ENCODE data around the gene SMIM22.

SMIM22 gene

GRCh38 chr16:4795828-4796572 lies 831 bp downstream of the SMIM22 start:
- Mint-ChIP-seq H3K4me3 (no peak overlapping the region), H3K4me1 (ENCODE audit: low read depth) (peaks cover 25% of the 10 kb centered on the region)
- intact Hi-C loops (cut with micrococcal nuclease): no loop called here

GRCh38 chr16:4796982-4797804 lies 2.0 kb downstream of the SMIM22 start:
- peak overlapping the region; percentile 49 for H3K27ac Mint-ChIP-seq
- H3K4me3 Mint-ChIP-seq: no peak overlapping the region
- peaks cover 73% of the 10 kb centered on the region for H3K36me3 Mint-ChIP-seq (ENCODE audit: low read depth)
- no peaks in the 10 kb centered on the region for H3K9me3 Mint-ChIP-seq
- H3K4me1 Mint-ChIP-seq (ENCODE audit: low read depth): peaks cover 35% of the 10 kb centered on the region
- intact Hi-C loops (cut with micrococcal nuclease): no loop called here
- no peaks in the 10 kb centered on the region for H3K27me3 Mint-ChIP-seq

More at GRCh38 chr16:4795828-4796572, 831 bp downstream of the SMIM22 start:
- H3K9me3 Mint-ChIP-seq: no peaks in the 10 kb centered on the region
- no peaks in the 10 kb centered on the region for H3K27me3 Mint-ChIP-seq
- no peak overlapping the region for H3K27ac Mint-ChIP-seq
- H3K36me3 Mint-ChIP-seq (ENCODE audit: low read depth): peaks cover 61% of the 10 kb centered on the region

GRCh38 chr16:4797805-4798252 lies 2.7 kb downstream of the SMIM22 start:
- Mint-ChIP-seq H3K27me3 (no peaks in the 10 kb centered on the region), H3K4me1 (ENCODE audit: low read depth) (peaks cover 35% of the 10 kb centered on the region), H3K9me3 (no peaks in the 10 kb centered on the region), H3K27ac (no peak overlapping the region), H3K36me3 (ENCODE audit: low read depth) (peaks cover 74% of the 10 kb centered on the region), H3K4me3 (no peak overlapping the region)
- intact Hi-C loops (cut with micrococcal nuclease): no loop called here

DNA sequence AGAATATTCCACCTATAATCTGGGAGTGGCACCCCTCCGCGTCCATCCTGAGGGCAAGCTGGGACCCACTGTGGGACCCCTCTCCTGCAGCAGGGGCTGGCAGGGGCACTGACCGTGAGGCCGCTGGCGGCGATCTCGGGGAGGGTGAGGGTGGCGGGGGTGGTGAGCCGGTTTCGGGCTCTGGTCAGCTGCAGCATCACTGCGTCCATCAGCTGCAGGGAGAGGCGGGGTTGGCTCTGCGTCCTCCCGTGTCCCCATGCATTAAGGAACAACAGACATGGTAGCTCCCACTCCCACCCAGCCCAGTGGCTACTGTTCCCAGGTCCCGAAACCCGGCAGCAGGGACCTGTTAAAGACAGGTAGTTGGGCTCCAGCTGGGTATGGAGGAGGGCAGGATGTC lies 3.3 kb downstream of the SMIM22 start:
- Mint-ChIP-seq H3K27ac (peak overlapping the region; percentile 18), H3K27me3 (no peaks in the 10 kb centered on the region), H3K4me3 (no peak overlapping the region), H3K36me3 (ENCODE audit: low read depth) (peaks cover 74% of the 10 kb centered on the region), H3K9me3 (no peaks in the 10 kb centered on the region), H3K4me1 (ENCODE audit: low read depth) (peaks cover 35% of the 10 kb centered on the region)
- intact Hi-C loops (cut with micrococcal nuclease): no loop called here

DNA sequence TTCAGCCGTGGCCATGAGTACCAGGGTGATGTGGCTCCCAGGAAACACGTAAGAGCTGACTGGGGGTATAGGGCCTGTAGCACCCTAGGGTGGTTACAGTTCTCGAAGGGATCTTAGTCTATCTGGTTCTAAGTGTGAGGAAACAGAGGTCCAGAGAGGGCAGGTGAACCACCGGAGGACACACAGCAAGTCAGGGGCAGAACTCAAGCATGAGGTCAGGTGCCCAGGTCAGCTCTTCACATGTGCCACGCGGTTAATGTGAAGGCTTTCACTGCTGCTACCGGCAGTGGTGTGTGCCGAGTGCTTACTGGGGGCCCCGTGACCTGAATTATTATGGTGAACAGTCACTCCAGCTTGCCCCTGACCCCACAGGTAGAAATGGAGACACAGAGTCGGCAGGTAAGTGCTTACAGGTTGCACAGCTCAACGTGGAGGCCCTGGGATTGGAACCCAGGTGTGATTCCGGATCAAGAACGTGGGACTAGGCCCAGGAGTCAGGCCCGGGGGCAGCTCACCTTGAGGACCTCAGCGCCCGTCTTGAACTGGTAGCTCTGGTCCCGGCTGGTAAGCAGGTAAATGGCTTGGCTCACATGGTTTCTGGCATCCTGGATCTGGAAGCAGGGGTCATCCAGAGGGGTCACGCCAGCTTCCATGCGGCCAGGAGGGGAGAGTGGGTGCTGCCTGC lies 4.1 kb downstream of the SMIM22 start:
- Mint-ChIP-seq H3K4me1 (ENCODE audit: low read depth) (peaks cover 44% of the 10 kb centered on the region), H3K36me3 (ENCODE audit: low read depth) (peaks cover 82% of the 10 kb centered on the region), H3K9me3 (no peaks in the 10 kb centered on the region), H3K4me3 (no peak overlapping the region), H3K27ac (peak overlapping the region; percentile 18), H3K27me3 (no peaks in the 10 kb centered on the region)
- intact Hi-C loops (cut with micrococcal nuclease): no loop called here

- H3K36me3 Mint-ChIP-seq (ENCODE audit: low read depth): peaks cover 87% of the 10 kb centered on the region
- peak overlapping the region; percentile 92 for H3K4me3 Mint-ChIP-seq
- H3K9me3 Mint-ChIP-seq: no peaks in the 10 kb centered on the region
- peak overlapping the region; percentile 97 for H3K27ac Mint-ChIP-seq
- intact Hi-C loops (cut with micrococcal nuclease): loop anchor here (5.0 kb wide), 1 partner anchor 47 kb away; the partner anchor contains the start of genes GLYR1 and UBN1
- peaks cover 56% of the 10 kb centered on the region for H3K4me1 Mint-ChIP-seq (ENCODE audit: low read depth)
- no peaks in the 10 kb centered on the region for H3K27me3 Mint-ChIP-seq
Observed at GRCh38 chr16:4800290-4801041, 5.3 kb downstream of the SMIM22 start.

- peak overlapping the region; percentile 97 for H3K27ac Mint-ChIP-seq
- H3K36me3 Mint-ChIP-seq (ENCODE audit: low read depth): peaks cover 86% of the 10 kb centered on the region
- intact Hi-C loops (cut with micrococcal nuclease): loop anchor here (5.0 kb wide), 1 partner anchor 46 kb away; the partner anchor contains the start of genes GLYR1 and UBN1
Observed at GRCh38 chr16:4801051-4801961, 6.1 kb downstream of the SMIM22 start.

DNA sequence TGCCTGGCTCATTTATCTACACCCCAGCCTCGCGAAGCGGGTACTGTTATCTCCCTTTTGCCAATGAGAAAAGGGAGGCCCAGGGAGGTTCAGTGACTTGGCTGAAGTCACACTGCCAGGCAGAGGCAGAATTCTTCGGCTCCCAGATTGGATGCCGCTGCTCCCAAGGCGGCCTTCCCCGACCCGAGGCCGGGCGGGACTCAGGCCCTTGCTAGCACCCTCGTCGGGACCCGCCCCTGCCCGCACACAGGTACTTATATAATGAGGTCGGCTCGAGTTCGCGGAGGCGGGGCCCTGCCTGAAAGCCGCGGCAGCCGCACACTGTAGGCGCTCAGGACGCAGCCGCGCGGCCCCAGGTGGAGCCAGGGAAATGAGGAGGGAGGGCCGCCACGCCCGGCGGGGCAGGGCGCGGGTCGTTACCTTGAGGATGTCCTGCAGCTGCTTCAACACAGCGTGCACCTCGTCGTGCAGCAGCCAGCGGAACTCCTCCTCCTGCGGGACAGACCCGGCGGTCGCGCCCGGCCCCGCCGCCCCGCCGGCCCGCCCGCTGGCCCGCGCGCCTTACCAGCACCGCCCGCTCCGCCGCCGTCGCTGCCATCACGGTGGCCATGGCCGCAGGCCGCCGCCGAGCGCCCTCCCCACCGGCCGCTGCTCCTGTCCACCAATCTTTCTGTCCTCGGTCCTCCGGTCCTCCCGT lies 6.9 kb downstream of the SMIM22 start, which contains the start of gene ROGDI:
Gene ROGDI (minus strand): TSS at position 672 of the 697 bp plus-strand sequence. CDS start 62 bp downstream, at position 610.
- Mint-ChIP-seq H3K36me3 (ENCODE audit: low read depth) (peaks cover 86% of the 10 kb centered on the region), H3K27ac (peak within 1 kb of the TSS; percentile 97), H3K4me1 (ENCODE audit: low read depth) (peaks cover 63% of the 10 kb centered on the region), H3K4me3 (peak within 1 kb of the TSS; percentile 92), H3K9me3 (no peaks in the 10 kb centered on the region), H3K27me3 (no peaks in the 10 kb centered on the region)
- intact Hi-C loops (cut with micrococcal nuclease): loop anchor here (2.0 to 5.0 kb wide), 2 partner anchors 45 to 67 kb away; partner anchors contain the start of genes ANKS3, DNAAF8, GLYR1 and UBN1

More at GRCh38 chr16:4801051-4801961, 6.1 kb downstream of the SMIM22 start:
- Mint-ChIP-seq H3K4me1 (ENCODE audit: low read depth) (peaks cover 63% of the 10 kb centered on the region), H3K9me3 (no peaks in the 10 kb centered on the region), H3K4me3 (peak overlapping the region; percentile 92), H3K27me3 (no peaks in the 10 kb centered on the region)

GRCh38 chr16:4802659-4803287 lies 7.6 kb downstream of the SMIM22 start:
- Mint-ChIP-seq H3K36me3 (ENCODE audit: low read depth) (peaks cover 86% of the 10 kb centered on the region), H3K27me3 (no peaks in the 10 kb centered on the region), H3K4me1 (ENCODE audit: low read depth) (peaks cover 63% of the 10 kb centered on the region), H3K4me3 (peak overlapping the region; percentile 92), H3K9me3 (no peaks in the 10 kb centered on the region), H3K27ac (peak overlapping the region; percentile 97)
- intact Hi-C loops (cut with micrococcal nuclease): loop anchor here (1.0 to 5.0 kb wide), 3 partner anchors 34 to 68 kb away; partner anchors contain the start of genes ANKS3, DNAAF8, GLYR1 and UBN1

GRCh38 chr16:4803401-4803844 lies 8.3 kb downstream of the SMIM22 start:
- Mint-ChIP-seq H3K27me3 (no peaks in the 10 kb centered on the region), H3K4me3 (peak overlapping the region; percentile 92), H3K36me3 (ENCODE audit: low read depth) (peaks cover 86% of the 10 kb centered on the region), H3K27ac (peak overlapping the region; percentile 97), H3K9me3 (no peaks in the 10 kb centered on the region), H3K4me1 (ENCODE audit: low read depth) (peaks cover 63% of the 10 kb centered on the region)
- intact Hi-C loops (cut with micrococcal nuclease): loop anchor here (1.0 to 5.0 kb wide), 3 partner anchors 35 to 69 kb away; partner anchors contain the start of genes ANKS3, DNAAF8, GLYR1 and UBN1

Measured in dendritic cell treated with granulocyte-macrophage colony-stimulating factor and Interleukin-4, amounts not matched to agents 40 ng/mL and 50 ng/mL, for 4 days (primary cell).